Erythroblast (primary cell): ENCODE results near the gene AMPD3.

Source experiments
- GATA1 ChIP-seq: IDR thresholded peaks from 2 replicates; pipeline ENCODE4 v1.6.1; 2011; ENCODE audit warnings: low read depth, mild to moderate bottlenecking, control low read depth, low read length, moderate library complexity
- POLR2A ChIP-seq: IDR thresholded peaks from 2 replicates; pipeline ENCODE4 v1.6.1; 2011; ENCODE audit warnings: mild to moderate bottlenecking, low read length

DNA sequence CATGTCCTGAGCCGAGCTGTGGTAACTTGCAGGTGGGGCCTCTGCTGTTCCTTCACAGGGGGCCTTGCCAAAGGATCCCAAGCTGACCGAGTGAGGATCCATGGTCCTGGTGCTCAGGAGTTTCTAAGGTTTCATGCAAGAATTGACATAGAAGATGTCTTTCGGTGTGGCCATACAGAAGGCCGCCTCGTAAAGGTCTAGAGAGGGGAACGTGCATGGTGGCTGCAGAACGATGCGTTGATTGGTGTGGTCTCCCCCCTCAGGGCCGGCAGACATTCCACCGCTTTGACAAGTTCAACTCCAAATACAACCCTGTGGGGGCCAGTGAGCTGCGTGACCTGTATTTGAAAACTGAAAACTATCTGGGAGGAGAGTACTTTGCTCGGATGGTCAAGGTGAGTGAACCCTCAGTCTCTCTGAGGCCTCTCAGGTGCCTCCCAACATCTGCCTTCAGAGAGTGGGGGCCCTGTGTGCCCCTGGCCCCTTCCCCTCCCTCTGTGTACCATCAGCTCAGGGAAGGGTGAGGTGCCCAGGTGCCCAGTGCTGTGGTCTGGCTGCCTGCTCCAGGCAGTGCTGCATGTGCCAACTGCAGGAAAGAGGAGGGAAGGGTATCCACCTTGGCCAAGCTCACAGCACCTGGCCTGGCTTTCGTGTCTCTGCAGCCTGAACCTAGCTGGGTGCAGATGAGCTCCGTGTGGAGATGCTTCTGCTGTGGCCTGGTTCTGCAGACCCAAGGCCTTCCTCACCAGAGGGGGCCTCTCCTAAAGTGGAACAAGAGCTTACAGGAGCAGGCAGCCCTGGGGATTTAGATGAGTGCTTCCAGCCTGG, 39.8 kb downstream of the AMPD3 start:
- TF ChIP-seq POLR2A: no peak
- TF ChIP-seq GATA1: no peak
